Ishikawa (cell line): ENCODE results near the gene SYT5.

Experiments used
- CEBPB ChIP-seq: IDR thresholded peaks from 2 replicates; pipeline ENCODE4 v1.6.1; 2012
- CREB1 ChIP-seq: IDR thresholded peaks from 2 replicates; pipeline ENCODE4 v1.6.1; 2012; ENCODE audit warnings: low read depth
- EGR1 ChIP-seq: IDR thresholded peaks from 2 replicates; pipeline ENCODE4 v1.6.1; 2012
- EP300 ChIP-seq: IDR thresholded peaks from 2 replicates; pipeline ENCODE4 v1.6.1; 2012; ENCODE audit warnings: borderline replicate concordance
- FOXM1 ChIP-seq: IDR thresholded peaks from 2 replicates; pipeline ENCODE4 v1.6.1; 2012; ENCODE audit warnings: low read depth, borderline replicate concordance
- NFIC ChIP-seq: IDR thresholded peaks from 2 replicates; pipeline ENCODE4 v1.6.1; 2012
- RAD21 ChIP-seq: IDR thresholded peaks from 2 replicates; pipeline ENCODE4 v1.6.1; 2012; ENCODE audit warnings: low read depth
- REST ChIP-seq: IDR thresholded peaks from 2 replicates; pipeline ENCODE4 v1.6.1; 2012; ENCODE audit warnings: low read depth, mild to moderate bottlenecking
- TAF1 ChIP-seq: IDR thresholded peaks from 2 replicates; pipeline ENCODE4 v1.6.1; 2012; ENCODE audit warnings: low read depth, mild to moderate bottlenecking
- TCF12 ChIP-seq: IDR thresholded peaks from 2 replicates; pipeline ENCODE4 v1.6.1; 2012; ENCODE audit warnings: low read depth
- TEAD4 ChIP-seq: IDR thresholded peaks from 2 replicates; pipeline ENCODE4 v1.6.1; 2012
- USF1 ChIP-seq: IDR thresholded peaks from 2 replicates; pipeline ENCODE4 v1.6.1; 2012
- YY1 ChIP-seq: IDR thresholded peaks from 2 replicates; pipeline ENCODE4 v1.6.1; 2012; ENCODE audit warnings: low read depth
- ZBTB7A ChIP-seq: IDR thresholded peaks from 2 replicates; pipeline ENCODE4 v1.6.1; 2012; ENCODE audit warnings: low read depth
- TF ChIP-seq, protein P1 (sequence below): IDR thresholded peaks from 2 replicates; pipeline ENCODE4 v1.6.1; 2012

Gene SYT5

DNA sequence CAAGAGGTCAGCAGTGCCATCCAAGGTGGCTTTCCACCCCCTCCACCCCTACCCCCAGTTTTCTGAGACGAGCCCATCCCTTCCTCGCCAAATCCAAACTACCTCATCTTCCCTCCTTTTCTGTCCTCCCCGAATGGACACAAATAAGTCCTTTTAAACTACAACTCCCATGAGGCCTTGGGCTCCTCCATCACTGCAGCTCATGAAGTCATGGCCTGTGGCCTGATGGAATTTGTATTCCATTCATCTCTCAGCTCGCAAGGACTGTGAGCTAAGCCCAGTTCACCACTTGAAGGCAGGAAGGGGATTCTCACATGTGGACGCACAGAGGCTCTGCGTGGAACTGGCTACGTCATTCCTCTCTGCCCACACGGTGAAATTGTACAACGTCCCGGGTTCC lies 16.7 kb upstream of the SYT5 start:
- TF ChIP-seq CEBPB (no peak), NFIC (no peak), TCF12 (no peak)

GRCh38 chr19:55193481-55193880 lies 13.4 kb upstream of the SYT5 start:
- TF ChIP-seq FOXM1 (no peak), YY1 (no peak), NFIC (no peak), EP300 (no peak), ZBTB7A (no peak), USF1 (no peak), TCF12 (no peak), CEBPB (no peak), TAF1 (no peak), CREB1 (no peak), TEAD4 (no peak), EGR1 (no peak), RAD21 (no peak), REST (no peak)
- TF ChIP-seq, protein P1, sequence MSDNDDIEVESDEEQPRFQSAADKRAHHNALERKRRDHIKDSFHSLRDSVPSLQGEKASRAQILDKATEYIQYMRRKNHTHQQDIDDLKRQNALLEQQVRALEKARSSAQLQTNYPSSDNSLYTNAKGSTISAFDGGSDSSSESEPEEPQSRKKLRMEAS: no peak

DNA sequence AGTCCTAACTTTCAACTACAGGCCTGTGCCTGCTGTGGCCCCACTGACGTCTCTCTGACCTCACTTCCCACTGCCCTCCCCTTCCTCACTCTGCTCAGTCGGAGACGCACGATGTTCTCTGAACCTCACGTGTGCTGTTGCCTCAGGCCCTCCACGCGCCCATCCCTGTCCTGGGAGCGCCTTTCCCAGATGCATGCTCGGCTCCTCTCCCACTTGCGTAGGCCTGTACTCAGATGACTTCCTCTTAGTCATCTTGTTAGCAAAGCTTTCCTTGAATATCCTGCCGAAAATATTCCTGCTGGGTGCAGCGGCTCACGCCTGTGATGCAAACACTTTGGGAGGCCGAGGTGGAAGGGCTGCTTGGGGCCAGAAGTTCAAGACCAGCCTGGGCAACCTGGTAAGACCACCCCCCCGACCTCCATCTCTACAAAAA lies 9.3 kb upstream of the SYT5 start:
- TF ChIP-seq USF1 (no peak), REST (no peak), RAD21 (no peak), TCF12 (no peak), EGR1 (no peak), TAF1 (no peak), YY1 (no peak), CEBPB (no peak), NFIC (no peak), FOXM1 (no peak), ZBTB7A (no peak)

- TF ChIP-seq CREB1 (no peak), REST (no peak), EGR1 (no peak)
Measured at GRCh38 chr19:55188625-55189024, 8.5 kb upstream of the SYT5 start.

- no peak for TF ChIP-seq TAF1
- no peak for TF ChIP-seq FOXM1
- no peak for TF ChIP-seq USF1
- no peak for TF ChIP-seq ZBTB7A
- TF ChIP-seq TCF12: no peak
- no peak for TF ChIP-seq REST
- no peak for TF ChIP-seq CREB1
- TF ChIP-seq, protein P1: no peak
- TF ChIP-seq EGR1: no peak
- no peak for TF ChIP-seq NFIC
- TF ChIP-seq RAD21: no peak
Measured at GRCh38 chr19:55186080-55186479, 6.0 kb upstream of the SYT5 start.
